Measurements from ENCODE around the gene LYL1. TPM values are rescaled to one million over a fixed set of nuclear protein-coding genes. Genes with fewer than 3 reads are reported as not detected.

LYL1 gene
- total and polyA plus RNA-seq, 9 of the 15 experiments (the other 6 are each of a cell fraction or from before 2014, with no cell fraction given): 1.3 to 266 (median 34.0) TPM

- no peak for TF ChIP-seq CCAR2 (IDR thresholded peaks at IDR 0.05; ENCODE audit: low read depth, low read length)
- TF ChIP-seq LARP7 (IDR thresholded peaks at IDR 0.05): no peak
- TF ChIP-seq SMARCA5 (IDR thresholded peaks at IDR 0.05): no peak
- no peak for TF ChIP-seq ZNF707 (CRISPR knock-in tag; conservative IDR thresholded peaks at IDR 0.05)
- TF ChIP-seq RFX5 (IDR thresholded peaks at IDR 0.05; ENCODE audit: low read depth, low read length): no peak
- peak; percentile 19; the same call in 1 of the 2 replicates for TF ChIP-seq CBFA2T2 (conservative IDR thresholded peaks at IDR 0.05)
- TF ChIP-seq ZNF449 (CRISPR knock-in tag; IDR thresholded peaks at IDR 0.05): no peak
- TF ChIP-seq BHLHE40 (IDR thresholded peaks at IDR 0.05; ENCODE audit: low read length): no peak
- TF ChIP-seq PCBP2 (IDR thresholded peaks at IDR 0.05; ENCODE audit: low read depth, low read length, poor library complexity, severe bottlenecking): no peak
- peak; percentile 73; the same call in 1 of the 2 replicates for TF ChIP-seq MYC (IDR thresholded peaks at IDR 0.05; ENCODE audit: low read depth, low read length)
- peak; percentile 76; the same call in 1 of the 2 replicates for TF ChIP-seq MYC (CRISPR knock-in tag; IDR thresholded peaks at IDR 0.05; ENCODE audit: borderline replicate concordance, low read depth)
- no peak for TF ChIP-seq ZNF347 (CRISPR knock-in tag; IDR thresholded peaks at IDR 0.05; ENCODE audit: low read depth)
- TF ChIP-seq SETDB1 (IDR thresholded peaks at IDR 0.05; ENCODE audit: low read length): no peak
- no peak for TF ChIP-seq SUPT5H (IDR thresholded peaks at IDR 0.05)
- TF ChIP-seq HMGXB4 (CRISPR knock-in tag; IDR thresholded peaks at IDR 0.05): 0 out of 2 replicates have a peak, but pooled peaks have one; percentile 33
- TF ChIP-seq ZNF75A (CRISPR knock-in tag; IDR thresholded peaks at IDR 0.05): no peak
- no peak for TF ChIP-seq PBX2 (CRISPR knock-in tag; IDR thresholded peaks at IDR 0.05; ENCODE audit: low read depth)
- no peak for TF ChIP-seq PBX2 (tag; conservative IDR thresholded peaks at IDR 0.05; ENCODE audit: low read depth)
- no peak for TF ChIP-seq ATF2 (CRISPR knock-in tag; IDR thresholded peaks at IDR 0.05)
- no peak for TF ChIP-seq ETV6 (IDR thresholded peaks at IDR 0.05; ENCODE audit: borderline replicate concordance in 1 of 2, low read depth in 2 of 2, low read length in 1 of 2)
- no peak for TF ChIP-seq ETV6 (CRISPR knock-in tag; IDR thresholded peaks at IDR 0.05; ENCODE audit: borderline replicate concordance)
- no peak for TF ChIP-seq RUNX1 (IDR thresholded peaks at IDR 0.05; ENCODE audit: low read depth)
- TF ChIP-seq MCM7 (IDR thresholded peaks at IDR 0.05): no peak
- no peak for TF ChIP-seq CSDE1 (IDR thresholded peaks at IDR 0.05)
- 0 out of 2 replicates have a peak, but pooled peaks have one; percentile 57 for TF ChIP-seq KLF16 (IDR thresholded peaks at IDR 0.05)
- no peak for TF ChIP-seq ZNF77 (CRISPR knock-in tag; IDR thresholded peaks at IDR 0.05)
Measured at GRCh38 chr19:13104360-13104847, 1.7 kb upstream of the LYL1 start (continued).

Data from K562 (cell line).